Ishikawa (cell line): ENCODE results near the gene DNM2.

ENCODE experiments used
- CEBPB ChIP-seq: IDR thresholded peaks from 2 replicates; pipeline ENCODE4 v1.6.1; 2012
- CREB1 ChIP-seq: IDR thresholded peaks from 2 replicates; pipeline ENCODE4 v1.6.1; 2012; ENCODE audit warnings: low read depth
- EGR1 ChIP-seq: IDR thresholded peaks from 2 replicates; pipeline ENCODE4 v1.6.1; 2012
- EP300 ChIP-seq: IDR thresholded peaks from 2 replicates; pipeline ENCODE4 v1.6.1; 2012; ENCODE audit warnings: borderline replicate concordance
- FOXM1 ChIP-seq: IDR thresholded peaks from 2 replicates; pipeline ENCODE4 v1.6.1; 2012; ENCODE audit warnings: low read depth, borderline replicate concordance
- MAX ChIP-seq: IDR thresholded peaks from 2 replicates; pipeline ENCODE4 v1.6.1; 2012
- NFIC ChIP-seq: IDR thresholded peaks from 2 replicates; pipeline ENCODE4 v1.6.1; 2012
- RAD21 ChIP-seq: IDR thresholded peaks from 2 replicates; pipeline ENCODE4 v1.6.1; 2012; ENCODE audit warnings: low read depth
- REST ChIP-seq: IDR thresholded peaks from 2 replicates; pipeline ENCODE4 v1.6.1; 2012; ENCODE audit warnings: low read depth, mild to moderate bottlenecking
- TAF1 ChIP-seq: IDR thresholded peaks from 2 replicates; pipeline ENCODE4 v1.6.1; 2012; ENCODE audit warnings: low read depth, mild to moderate bottlenecking
- TCF12 ChIP-seq: IDR thresholded peaks from 2 replicates; pipeline ENCODE4 v1.6.1; 2012; ENCODE audit warnings: low read depth
- USF1 ChIP-seq: IDR thresholded peaks from 2 replicates; pipeline ENCODE4 v1.6.1; 2012
- YY1 ChIP-seq: IDR thresholded peaks from 2 replicates; pipeline ENCODE4 v1.6.1; 2012; ENCODE audit warnings: low read depth
- ZBTB7A ChIP-seq: IDR thresholded peaks from 2 replicates; pipeline ENCODE4 v1.6.1; 2012; ENCODE audit warnings: low read depth

- TF ChIP-seq RAD21 (no peak), EGR1 (no peak), CEBPB (no peak), EP300 (no peak), YY1 (no peak), REST (no peak), TCF12 (no peak), TAF1 (no peak), MAX (no peak), FOXM1 (no peak), NFIC (no peak), ZBTB7A (no peak), USF1 (no peak), CREB1 (no peak)
Measured at GRCh38 chr19:10751109-10751953, 33.5 kb downstream of the DNM2 start.
